GM08714 (cell line): ENCODE data around the gene SLC38A11.

ENCODE experiments used
- H3K4me3 ChIP-seq: fragments of 200-500 bp; sonication (Bioruptor generic); 2 replicates; pipeline ENCODE4 v1.5.1; 2014; ENCODE audit warnings: mild to moderate bottlenecking, low read length, inconsistent platforms
- ZNF274 ChIP-seq: IDR thresholded peaks from 2 replicates; pipeline ENCODE4 v1.6.1; 2012; ENCODE audit warnings: mild to moderate bottlenecking, low read depth, low read length

The SLC38A11 gene

GRCh38 chr2:164911832-164912231 is 43.5 kb downstream of the SLC38A11 start:
- TF ChIP-seq ZNF274, result no peak
- H3K4me3 ChIP-seq, result no peak overlapping the region

DNA sequence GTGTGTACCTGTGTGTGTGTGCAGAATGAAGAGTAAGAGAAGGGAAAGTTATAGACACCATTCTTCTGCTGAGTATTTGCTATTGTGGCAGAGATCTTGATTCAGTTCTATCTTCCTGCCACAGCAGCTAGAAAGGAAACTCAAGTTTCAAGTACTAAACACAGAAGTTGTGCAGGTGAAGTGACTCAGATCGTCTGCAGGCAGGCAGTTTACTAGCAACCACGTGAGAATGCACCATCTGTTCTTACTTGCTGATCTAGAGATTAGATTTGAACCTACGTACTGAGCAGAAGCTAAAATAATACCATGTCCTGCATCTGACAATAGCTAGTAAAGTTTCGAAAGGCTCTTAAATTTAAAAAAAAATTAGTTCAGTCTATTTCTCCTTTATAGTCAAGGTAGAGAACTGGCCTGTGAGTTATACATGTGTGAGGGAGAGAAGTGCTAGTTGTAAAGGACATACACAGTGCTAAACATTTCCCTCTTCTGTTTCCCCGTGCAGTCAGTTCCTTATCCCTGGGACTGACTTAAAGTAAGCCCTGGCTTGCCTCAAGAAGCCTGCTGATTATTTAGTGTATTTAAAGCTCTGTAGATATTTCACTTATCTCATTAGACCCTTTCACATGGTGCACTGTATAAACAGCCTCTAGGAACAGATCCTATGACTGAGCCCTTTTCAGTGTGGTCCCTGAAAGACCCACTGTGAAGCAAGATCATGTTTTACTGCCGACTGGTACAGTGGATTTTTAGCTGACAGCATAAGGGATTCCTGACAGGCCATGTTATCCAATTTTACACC is 45.0 kb downstream of the SLC38A11 start:
- no peak for TF ChIP-seq ZNF274

DNA sequence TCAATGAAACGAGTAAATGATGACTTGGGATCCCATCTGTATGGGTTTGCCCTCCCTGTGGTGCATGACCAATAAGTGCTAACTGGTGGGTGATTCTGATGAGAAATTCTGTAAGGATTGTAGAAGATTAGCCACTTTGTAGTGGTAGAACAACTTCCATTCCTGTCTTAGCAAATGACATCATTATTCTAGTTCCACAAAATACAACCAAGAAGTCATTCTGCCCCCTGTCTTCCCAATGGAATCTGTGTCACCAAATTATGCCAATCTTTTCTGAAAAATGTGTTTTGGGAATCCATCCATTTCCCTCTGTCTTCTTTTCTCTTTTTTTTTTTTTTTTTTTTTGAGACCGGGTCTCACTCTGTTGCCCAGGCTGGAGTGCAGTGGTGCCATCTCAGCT is 48.4 kb downstream of the SLC38A11 start:
- TF ChIP-seq ZNF274, result no peak
- no peak overlapping the region for H3K4me3 ChIP-seq

More for the DNA sequence above, 45.0 kb downstream of the SLC38A11 start:
- H3K4me3 ChIP-seq, result no peak overlapping the region

- no peak overlapping the region for H3K4me3 ChIP-seq
- no peak for TF ChIP-seq ZNF274
Measured at GRCh38 chr2:164905307-164905706, 50.0 kb downstream of the SLC38A11 start.

DNA sequence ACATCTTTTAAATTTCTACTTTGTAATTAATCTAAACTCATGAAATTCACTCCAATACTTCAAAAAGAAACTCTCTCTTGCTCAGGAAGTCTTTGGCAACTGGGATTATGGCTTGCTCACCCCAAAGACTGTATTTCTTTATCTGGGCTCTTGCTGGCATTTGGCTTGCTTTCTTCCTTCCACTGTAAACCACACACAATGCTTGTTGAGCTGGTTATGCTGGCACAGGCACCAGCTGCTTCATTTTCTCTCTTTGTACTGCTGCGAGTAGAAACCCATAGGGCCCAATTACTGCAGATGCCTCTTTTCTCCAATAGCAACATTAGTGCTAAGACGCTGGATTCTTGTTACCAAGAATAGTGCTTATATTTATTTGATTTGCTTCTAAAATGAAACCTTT is 51.4 kb downstream of the SLC38A11 start:
- no peak for TF ChIP-seq ZNF274
- no peak overlapping the region for H3K4me3 ChIP-seq

- no peak for TF ChIP-seq ZNF274
- H3K4me3 ChIP-seq, result no peak overlapping the region
Measured at GRCh38 chr2:164903204-164903603, 52.1 kb downstream of the SLC38A11 start.

DNA sequence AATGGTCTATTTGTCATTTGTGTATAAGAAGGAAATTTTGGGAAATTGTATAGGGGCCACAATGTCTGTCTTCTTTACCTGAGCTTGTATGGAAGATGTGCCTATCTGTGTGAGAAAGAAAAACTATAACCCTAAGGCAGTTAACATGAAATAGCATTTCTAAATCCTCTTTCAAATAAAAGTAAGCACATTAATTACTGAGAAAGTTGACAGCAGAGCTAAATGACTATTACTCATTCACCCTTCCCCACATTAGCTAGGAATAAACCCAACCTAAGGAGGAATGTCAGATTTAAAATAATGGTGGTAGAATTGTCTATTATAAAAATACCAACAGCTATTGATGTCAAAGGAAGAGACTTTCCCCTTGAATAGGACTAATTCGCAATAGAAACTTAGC is 56.2 kb downstream of the SLC38A11 start:
- no peak for TF ChIP-seq ZNF274
- H3K4me3 ChIP-seq, result no peak overlapping the region

- no peak for TF ChIP-seq ZNF274
- no peak overlapping the region for H3K4me3 ChIP-seq
Measured at GRCh38 chr2:164898475-164898874, 56.9 kb downstream of the SLC38A11 start.

DNA sequence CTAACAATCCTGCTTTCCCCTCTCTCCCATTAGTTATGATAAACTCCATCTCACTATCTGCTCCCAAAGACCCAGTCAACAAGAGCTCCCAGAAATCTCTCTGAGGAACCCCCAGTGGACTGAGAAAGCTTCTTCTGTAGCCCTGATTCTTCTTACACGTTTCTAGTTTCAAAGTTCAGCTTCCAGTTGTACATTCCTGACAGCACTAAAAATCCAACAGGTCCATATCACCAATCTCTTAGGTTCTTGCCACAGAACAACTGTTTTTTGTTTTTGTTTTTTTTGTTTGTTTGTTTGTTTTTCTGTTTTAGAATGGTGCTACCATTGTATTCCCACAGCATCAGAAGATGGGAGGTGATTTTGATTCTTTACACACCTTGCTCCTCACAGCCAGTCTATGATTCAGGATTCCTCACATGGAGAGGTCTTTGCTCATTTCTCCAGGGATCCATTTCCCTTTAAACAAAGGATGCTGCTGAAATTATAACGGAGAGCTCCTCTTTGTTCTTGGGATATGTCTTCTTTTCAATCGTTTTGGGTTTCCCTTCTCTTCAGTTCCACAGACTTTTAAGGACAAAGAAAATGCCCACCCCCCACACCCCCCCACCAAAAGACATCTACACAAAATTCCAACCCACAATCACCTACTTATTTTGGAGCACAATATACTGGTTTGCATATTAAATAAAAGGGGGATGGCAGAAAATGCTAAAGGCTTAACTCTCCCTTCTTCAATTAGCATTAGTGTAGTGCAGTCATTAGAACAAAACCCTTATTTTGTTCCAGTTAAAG is 57.7 kb downstream of the SLC38A11 start:
- H3K4me3 ChIP-seq, result no peak overlapping the region
- no peak for TF ChIP-seq ZNF274

DNA sequence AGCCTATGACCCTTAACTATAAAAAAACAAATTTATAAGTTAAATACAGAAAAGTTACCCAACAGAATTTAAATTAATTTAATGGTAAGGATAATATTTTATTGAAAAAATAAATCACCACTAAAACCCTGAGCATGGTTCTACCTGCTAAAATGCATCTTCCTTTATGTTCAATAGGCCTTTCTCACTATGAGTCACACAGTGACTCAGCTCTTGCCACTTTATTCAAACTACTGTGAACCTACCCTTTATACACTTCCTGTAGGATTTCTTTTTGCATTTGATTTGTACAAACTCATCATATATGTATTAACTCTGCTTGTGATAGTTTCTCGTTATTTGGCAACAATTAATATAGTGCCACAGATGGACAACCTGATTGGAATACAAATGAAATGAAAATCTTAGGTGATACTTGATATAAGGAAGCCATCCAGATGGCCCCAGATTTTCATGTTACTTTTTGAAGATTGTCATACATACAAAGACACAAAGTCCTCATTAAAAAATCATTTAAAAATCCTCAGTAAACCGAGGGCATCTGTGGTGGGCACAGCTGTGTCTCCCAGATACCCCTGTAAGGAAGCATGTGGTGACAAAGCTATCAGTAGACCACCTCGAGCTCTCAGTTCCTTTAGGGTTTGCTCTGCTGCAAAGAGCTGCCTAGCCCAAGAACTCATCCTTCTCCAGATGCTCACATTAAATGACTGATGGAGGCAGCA is 58.5 kb downstream of the SLC38A11 start:
- TF ChIP-seq ZNF274, result no peak
- no peak overlapping the region for H3K4me3 ChIP-seq

GRCh38 chr2:164896226-164896625 is 59.1 kb downstream of the SLC38A11 start:
- no peak overlapping the region for H3K4me3 ChIP-seq
- TF ChIP-seq ZNF274, result no peak

- no peak overlapping the region for H3K4me3 ChIP-seq
- TF ChIP-seq ZNF274, result no peak
Measured at GRCh38 chr2:164891460-164891859, 63.9 kb downstream of the SLC38A11 start.

- H3K4me3 ChIP-seq, result no peak overlapping the region
- TF ChIP-seq ZNF274, result no peak
Measured at GRCh38 chr2:164890544-164890943, 64.8 kb downstream of the SLC38A11 start.

DNA sequence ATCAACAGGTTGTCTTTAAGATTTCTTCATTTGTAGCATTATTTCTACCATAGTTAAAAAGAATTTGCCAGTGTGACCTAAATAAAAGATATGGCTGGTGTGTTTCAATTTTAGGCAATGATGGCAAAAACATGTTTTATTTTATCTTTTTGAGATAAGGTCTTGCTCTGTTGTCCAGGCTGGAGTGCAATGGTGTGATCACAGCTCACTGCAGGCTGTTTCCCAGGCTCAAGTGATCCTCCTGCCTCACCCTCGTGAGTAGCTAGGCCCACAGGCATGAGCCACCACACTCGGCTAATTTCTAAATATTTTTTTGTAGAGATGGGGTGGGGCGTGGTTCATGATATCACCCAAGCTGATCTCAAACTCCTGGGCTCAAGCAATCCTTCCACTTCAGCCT is 66.7 kb downstream of the SLC38A11 start:
- TF ChIP-seq ZNF274, result no peak
- H3K4me3 ChIP-seq, result no peak overlapping the region
